Measurements from ENCODE around the gene BBS9. TPM values are rescaled to one million over a fixed set of nuclear protein-coding genes. Genes with fewer than 3 reads are reported as not detected.
"Not testable (repeated sequence)": the region's sequence is repeated elsewhere in the genome, so short reads cannot be mapped to it uniquely, and the experiment has no call there.

Gene BBS9
- total RNA-seq, 1 experiment from 2014 or later: 8.1 TPM

- DNase-seq (ENCODE audit: low read depth): peak; percentile 9
Measured at GRCh38 chr7:33494474-33494873, 365.1 kb downstream of the BBS9 start.

- DNase-seq (ENCODE audit: low read depth): peak; percentile 47
Measured at GRCh38 chr7:33495207-33495606, 365.8 kb downstream of the BBS9 start.

DNA sequence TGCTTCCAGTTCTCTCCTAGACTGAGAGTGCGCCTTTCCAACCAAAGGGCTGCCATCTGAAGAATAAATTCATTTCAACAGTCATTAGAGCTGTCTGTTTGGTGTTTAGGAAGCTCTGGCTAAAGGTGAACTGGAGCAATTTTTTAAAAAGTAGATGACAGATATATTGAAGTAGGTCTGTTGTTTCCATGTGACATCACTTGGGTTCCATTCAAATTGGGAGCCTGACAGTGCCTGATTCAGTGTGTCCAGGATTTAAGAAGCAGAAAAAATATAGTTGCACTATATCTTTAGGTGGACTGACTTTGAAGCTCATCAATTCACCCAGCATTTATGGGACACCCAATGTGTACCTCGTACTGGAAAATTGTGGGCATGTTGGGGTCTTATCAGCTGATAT, 367.7 kb downstream of the BBS9 start:
- no peak for DNase-seq (ENCODE audit: low read depth)

DNA sequence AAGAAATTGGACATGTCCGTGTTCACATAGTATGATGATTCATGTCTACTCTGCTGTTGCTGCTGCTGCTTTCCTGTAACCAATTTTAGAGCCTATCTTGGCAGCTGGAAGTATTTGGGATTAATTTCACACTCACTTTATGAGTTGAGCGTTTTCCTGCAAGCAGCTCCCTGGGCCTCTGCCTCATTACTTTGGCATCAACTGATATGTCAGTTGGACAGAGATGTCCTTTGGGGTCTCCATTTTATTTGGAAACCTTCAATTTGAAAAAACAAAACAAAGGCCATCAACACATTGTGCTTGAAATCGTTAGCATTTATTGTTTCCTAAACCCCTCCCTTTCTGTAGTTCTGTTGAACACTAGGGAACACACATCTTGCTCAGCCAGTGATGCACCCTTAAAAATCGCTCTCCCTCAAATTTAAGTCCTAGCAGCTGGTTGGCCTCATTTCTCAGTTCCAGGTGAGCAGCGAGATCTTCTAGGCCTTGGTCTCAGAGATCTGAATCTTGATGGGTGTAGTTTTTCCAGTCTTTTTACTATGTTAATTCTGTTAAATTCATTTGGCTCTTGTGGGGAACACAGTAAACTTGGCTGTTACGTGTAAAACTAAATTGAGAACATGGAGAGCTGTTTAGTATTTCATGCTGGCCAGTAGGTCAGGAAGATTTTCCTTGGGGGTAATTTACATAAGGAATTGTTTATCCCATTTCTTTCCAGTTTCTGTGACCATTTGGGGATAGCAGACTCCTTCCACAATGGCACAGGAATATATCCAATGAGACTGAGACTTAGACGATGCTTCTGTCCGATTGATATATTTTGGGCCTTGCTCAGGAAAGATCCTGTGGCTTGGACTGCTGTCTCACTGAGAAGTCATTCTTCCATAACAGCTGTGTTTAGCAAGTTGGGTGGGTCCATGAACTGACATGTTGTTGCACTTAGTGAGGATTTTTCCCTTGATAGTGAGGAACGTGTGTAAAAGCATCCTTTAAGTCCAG, 371.6 kb downstream of the BBS9 start:
- no peak for DNase-seq (ENCODE audit: low read depth)

DNA sequence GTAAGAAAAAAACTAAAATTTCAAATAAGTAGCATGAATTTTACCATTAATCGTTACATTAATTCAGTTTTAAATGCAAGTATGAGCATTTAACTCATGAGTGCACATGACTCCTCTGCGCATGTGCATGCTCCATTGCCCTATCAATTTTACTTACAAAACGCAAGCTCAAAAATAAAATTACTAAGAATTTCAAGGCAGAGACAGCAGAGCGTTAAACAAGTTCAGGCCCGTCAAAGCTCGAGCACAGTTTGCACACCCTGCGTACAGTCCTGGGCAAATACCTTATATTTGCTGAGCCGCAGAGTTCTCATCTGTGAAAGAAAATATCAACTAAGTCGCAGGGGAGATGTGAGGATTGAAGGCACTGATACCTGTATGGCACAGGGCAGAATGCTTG, 373.6 kb downstream of the BBS9 start:
- DNase-seq (ENCODE audit: low read depth): no peak

DNA sequence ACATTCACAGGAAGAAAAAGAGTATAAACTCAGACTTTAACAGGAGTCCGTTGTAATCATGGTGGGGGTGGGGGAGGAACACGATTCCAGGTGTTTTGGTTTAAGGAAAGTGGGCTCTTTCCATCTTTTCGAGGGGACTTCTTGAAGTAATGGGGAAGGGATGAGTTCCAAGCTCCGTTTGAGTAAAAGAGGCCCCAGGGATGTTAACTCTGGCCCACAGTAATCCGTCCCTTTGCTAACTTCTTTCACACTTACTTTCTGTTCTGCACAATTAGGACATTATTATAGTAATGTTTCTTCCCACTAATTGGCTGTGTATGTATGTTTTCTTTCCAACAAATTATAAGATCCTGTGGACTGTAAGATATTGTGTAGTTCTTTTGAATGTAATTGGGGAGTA, 374.4 kb downstream of the BBS9 start:
- no peak for DNase-seq (ENCODE audit: low read depth)

- no peak for DNase-seq (ENCODE audit: low read depth)
Measured at GRCh38 chr7:33504266-33504665, 374.9 kb downstream of the BBS9 start.

GRCh38 chr7:33509206-33509605, 379.8 kb downstream of the BBS9 start:
- no peak for DNase-seq (ENCODE audit: low read depth)

- no peak for DNase-seq (ENCODE audit: low read depth)
Measured at GRCh38 chr7:33511778-33512177, 382.4 kb downstream of the BBS9 start.

DNA sequence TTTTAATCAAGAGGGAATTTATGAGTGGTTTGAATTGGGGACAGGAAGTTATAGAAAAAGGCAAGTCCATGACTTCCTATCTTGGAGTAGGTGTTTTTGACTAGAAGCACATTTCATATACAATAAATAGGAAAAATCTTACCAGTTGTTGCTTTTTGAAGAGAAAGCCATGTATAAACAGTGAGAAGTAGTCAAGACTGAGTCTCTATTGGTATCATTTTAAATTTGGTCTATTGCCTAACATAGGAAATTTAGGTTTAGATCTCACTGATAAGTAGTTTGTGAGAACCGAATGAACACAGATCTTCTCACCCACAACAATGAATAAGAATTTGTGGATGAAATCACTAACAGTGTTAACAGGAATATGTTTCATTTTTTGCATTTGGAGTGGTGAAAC, 387.2 kb downstream of the BBS9 start:
- DNase-seq (ENCODE audit: low read depth): no peak

DNA sequence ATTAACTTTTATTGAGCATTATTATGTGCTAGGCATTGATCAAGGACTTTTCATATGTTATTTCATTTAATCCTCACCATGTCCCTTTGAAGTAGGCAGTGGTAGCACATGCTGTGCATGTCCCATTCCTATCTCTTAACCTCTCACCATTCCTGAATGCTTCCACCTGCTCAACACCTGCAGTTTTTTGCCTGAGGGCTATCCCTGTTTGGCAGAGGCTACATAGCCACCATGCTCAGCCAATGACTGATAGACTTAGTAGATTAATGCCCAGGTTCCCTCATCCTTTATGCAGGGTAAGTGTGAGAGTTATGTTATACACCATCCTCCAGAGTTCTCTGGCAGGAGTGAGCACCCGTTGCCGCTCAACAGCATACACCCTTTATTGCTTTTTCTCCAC, 387.8 kb downstream of the BBS9 start:
- no peak for DNase-seq (ENCODE audit: low read depth)

- DNase-seq (ENCODE audit: low read depth): not testable (repeated sequence)
Measured at GRCh38 chr7:33527008-33527407, 397.6 kb downstream of the BBS9 start.

DNA sequence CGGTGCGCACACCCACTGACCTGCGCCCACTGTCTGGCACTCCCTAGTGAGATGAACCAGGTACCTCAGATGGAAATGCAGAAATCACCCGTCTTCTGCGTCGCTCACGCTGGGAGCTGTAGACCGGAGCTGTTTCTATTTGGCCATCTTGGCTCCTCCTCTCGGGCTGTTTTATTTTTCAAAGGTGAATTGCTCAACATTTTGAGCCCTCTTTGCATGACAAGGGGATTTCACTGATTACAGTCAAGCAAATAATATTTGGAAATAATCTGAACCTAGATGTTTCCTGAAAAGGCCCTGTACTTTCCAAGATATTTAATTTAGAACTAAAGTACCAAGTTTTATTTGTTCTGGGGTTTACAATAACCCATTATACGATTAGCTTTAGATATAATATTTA, 398.2 kb downstream of the BBS9 start:
- not testable (repeated sequence) for DNase-seq (ENCODE audit: low read depth)

GRCh38 chr7:33529070-33529469, 399.7 kb downstream of the BBS9 start:
- DNase-seq (ENCODE audit: low read depth): no peak

DNA sequence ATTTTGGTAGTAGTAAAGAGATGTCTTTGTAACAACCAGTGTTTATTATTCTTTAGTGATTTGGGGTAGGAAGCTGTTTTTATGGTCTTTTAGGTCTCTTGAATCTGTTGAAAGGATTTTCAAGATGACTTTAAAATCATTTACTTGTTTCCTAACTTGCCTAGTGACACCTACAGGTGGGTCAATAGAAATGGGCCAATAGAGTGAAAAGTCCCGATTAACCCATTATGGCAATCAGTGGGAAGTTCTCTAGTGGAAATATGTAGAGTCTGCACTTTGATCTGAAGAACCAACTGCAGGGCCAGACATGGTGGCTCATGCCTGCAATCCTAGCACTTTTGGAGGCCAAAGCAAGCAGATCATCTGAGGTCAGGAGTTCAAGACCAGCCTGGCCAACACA, 401.3 kb downstream of the BBS9 start:
- no peak for DNase-seq (ENCODE audit: low read depth)

DNA sequence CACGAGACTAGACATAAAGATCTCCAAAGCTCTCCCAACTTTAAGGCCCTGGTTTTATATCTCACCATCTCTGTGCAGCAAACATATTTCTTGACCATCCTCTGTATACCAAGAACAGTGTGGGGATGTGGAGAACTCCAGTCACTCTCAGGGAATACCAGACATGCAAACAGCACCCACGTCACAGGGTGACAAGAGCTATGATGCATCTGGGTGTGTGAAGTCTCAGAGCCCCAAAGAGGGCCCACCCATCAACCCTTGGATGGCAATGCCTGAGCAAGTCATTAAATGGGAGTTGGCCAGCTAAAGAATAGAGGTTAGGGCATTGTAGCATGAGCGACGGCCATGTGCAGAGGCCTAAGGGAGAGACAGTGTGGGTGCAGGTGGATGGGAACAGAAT, 402.5 kb downstream of the BBS9 start:
- DNase-seq (ENCODE audit: low read depth): no peak

- DNase-seq (ENCODE audit: low read depth): no peak
Measured at GRCh38 chr7:33534833-33535232, 405.5 kb downstream of the BBS9 start.

- DNase-seq (ENCODE audit: low read depth): no peak
Measured at GRCh38 chr7:33535989-33536388, 406.6 kb downstream of the BBS9 start.

DNA sequence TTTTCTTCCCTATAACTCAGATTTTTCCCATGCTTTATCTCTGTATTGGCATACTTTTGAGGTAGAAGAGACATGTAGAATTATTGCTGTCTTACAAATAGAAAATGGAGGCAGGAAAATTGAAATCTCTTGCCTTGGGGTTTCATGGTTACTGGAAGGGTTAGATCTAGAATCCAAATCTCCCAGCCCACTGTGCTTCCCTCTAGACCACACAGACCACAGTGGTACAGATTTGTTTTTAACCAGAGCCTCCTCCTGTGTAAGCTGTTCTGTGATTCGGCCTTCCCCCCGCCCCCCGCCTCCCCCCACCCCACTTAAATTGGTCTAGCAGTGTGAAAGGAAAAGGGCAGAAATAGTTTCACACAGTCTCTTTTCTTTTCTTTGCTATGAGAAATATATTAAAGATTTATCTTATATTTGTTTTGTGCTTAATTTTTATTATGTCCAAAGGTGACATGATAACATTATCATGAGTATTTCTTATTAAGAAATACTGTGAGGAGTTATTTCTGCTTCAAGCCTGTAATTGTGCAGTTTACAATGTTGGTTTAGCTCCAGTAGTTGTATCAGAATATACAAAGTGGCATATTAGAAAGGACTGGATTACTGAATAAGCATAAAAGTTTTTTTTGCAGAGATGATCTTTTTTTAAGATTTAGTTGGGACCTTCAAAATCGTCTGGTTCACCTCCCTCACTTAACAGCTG, 407.2 kb downstream of the BBS9 start:
- DNase-seq (ENCODE audit: low read depth): no peak

- DNase-seq (ENCODE audit: low read depth): no peak
Measured at GRCh38 chr7:33537104-33537477, 407.7 kb downstream of the BBS9 start.

DNA sequence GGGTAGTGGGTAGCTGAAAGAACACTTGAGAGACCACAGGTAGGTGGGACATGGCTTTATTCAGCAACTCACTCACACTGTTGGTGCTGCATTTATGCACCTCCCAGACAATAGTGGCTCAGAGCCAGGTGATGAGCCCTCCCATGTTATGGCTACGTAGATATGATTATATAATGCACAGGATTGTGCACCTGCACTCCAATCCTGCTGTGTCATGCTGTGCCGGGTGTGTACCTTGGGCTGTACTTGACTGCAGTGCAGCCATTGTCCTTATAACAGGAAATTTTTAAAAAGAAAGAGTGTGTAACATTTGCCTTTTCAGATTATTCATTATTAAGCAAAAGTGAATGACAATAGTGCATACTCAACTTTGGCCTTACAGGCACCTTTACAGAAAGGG, 409.8 kb downstream of the BBS9 start:
- no peak for DNase-seq (ENCODE audit: low read depth)

DNA sequence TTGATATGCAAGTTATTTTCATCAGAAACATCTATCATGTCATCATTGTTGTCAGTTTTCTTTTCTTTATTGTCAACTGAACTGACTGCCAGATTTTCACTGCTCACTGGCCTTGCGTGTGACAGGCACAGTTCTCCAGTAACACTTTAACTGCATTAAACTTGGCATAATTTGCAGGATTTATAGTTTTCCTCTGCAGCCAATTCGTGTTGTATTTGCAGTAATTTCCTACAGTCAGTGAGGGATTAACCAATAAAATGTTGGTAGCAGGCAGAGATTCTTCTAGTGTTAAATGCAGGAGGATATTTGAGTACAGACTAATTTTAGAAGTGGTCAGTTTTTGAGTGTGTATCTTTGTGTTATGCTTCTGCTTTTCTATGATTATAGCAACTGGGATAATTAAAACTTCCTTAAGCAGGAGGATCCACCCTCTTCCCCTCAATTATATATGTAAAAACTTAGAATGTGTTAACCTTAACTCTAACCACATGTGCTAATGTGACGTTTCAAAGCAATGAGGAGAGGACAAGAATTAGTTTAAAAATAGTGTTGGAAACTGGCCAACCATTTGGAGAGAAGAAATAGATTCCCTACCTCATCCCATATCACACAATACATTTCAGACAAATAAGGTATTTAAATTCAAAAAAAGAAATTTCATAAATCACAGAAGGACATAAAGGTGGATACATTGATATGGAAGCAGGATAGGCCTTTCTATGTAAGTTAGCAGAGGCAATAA, 410.5 kb downstream of the BBS9 start:
- no peak for DNase-seq (ENCODE audit: low read depth)

Measured in Daoy (cell line).